NCI-H2227 treated with DMSO at 0.1 percent for 48 hours (cell line): ENCODE measurements around the gene NCCRP1.

ENCODE experiments used
- DNase-seq: peaks from one replicate; lab custom pipeline; 2025; lab: John Stamatoyannopoulos, UW

Gene NCCRP1

DNA sequence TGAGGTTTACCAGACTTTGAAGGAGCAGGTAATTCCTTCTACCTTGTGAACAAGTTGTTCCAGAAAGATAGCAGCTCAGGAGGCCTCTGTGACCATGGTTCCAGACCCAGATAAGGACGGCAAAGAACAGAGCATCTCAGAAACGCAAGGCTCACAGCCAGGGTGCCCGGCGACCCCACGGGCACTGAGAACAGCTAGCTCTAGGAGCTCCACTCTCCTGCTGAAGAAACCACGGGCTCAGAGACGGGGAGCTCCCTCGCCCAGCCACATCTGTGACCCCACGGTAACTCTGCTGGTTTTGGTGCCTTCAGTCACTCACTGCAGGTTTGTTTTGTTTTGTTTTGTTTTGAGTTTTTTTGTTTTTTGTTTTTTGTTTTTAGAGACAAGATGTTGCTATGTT lies 16.0 kb upstream of the NCCRP1 start:
- DNase-seq: no peak

GRCh38 chr19:39181500-39182173 lies 15.1 kb upstream of the NCCRP1 start:
- no peak for DNase-seq

GRCh38 chr19:39182174-39182505 lies 14.6 kb upstream of the NCCRP1 start:
- no peak for DNase-seq

GRCh38 chr19:39183104-39183503 lies 13.7 kb upstream of the NCCRP1 start:
- DNase-seq: no peak

DNA sequence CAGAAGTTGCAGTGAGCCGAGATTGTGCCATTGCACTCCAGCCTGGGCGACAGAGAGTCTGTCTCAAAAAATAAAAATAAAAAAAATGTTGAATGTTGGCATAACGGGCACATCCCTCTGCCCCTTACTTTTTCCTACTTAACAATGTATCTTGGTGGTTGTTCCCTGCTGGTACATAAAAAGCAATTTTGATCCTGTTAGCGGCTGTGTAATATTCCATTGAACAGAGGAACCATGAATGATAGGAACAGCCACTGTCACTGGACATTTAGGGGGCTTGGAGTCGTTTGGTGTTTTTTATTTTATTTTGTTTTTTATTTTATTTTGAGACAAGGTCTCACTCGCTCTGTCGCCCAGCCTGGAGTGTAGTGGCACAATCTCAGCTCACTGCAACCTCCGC lies 10.4 kb upstream of the NCCRP1 start:
- DNase-seq: no peak

DNA sequence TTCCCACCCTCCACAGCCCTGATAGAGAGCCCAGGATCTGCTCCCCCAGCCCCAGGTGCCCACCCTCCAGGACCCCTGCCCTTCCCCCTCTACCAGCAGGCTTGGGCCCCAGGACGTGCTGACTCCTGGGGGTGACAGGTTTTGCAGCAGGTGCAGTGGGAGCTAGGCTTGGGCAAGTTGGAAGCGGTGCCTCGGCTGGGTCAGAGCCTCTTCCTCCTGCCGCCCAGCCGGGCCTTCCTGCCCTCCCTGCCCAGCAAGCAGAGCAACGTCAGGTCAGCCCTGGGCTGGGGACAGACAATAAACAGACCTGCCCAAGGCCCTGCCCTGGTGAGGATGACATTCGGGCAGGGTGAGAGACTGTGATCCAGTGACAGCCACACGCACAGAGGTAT lies 9.2 kb upstream of the NCCRP1 start:
- no peak for DNase-seq

GRCh38 chr19:39188960-39189359 lies 7.8 kb upstream of the NCCRP1 start:
- no peak for DNase-seq

- DNase-seq: no peak
Measured at GRCh38 chr19:39190768-39191167, 6.0 kb upstream of the NCCRP1 start.

DNA sequence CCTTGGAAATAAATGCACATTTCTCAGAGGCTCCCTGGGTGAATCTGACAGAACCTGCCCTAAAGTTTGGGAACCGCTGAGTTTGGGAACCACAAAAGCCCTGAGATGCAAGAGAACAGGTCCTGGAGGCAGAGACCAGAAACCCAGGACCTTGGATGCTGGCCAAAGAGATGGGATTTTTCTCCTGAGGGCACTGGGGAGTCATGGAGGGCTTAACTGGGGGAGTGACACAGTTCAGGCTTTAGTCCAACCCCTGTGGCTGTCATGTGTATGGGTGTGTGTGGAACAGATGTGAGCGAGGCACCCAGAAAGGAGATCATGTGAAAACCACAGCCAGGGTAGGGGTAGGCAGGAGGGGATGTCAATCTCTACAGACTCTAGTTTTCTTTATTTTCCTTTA lies 3.9 kb upstream of the NCCRP1 start:
- no peak for DNase-seq

DNA sequence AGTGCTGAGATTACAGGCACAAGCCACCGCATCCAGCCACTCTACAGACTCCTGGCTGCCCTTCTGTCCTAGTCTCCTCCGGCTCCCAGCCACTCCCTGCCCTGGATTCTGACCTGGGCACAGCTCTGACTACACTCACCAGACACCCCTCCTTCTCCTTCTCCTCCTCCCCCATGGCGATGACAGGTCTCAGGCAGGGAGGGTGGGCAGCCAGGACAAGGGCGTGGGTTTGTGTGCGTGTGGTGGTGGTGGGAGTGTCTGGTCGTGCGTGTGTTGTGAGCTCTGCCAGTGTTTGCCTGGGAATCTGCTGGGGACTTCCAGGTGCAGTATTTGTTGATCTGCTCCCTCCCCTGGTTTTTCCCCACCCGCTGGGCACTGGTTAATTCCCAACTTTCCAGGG lies 3.0 kb upstream of the NCCRP1 start:
- no peak for DNase-seq

GRCh38 chr19:39194832-39195542 lies 1.8 kb upstream of the NCCRP1 start:
- DNase-seq: no peak

DNA sequence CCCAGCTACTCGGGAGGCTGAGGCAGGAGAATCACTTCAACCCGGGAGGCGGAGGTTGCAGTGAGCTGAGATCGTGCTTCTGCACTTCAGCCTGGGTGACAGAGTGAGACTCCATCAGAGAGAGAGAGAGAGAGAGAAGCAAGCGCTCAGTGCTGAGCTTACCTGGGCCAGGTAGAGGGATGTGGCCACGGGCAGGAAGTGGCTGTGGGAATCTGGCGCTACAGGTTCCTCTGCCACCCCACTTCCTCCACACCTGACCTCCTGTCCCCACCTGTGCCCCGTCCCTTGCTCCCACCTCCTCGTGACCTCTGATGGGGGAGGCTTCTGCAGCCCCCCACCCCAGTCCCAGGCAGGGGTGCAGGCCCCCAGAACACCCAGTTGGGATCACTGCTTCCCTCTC lies 1.0 kb upstream of the NCCRP1 start:
- DNase-seq: no peak

- DNase-seq: no peak
Measured at GRCh38 chr19:39196320-39196719, 444 bp upstream of the NCCRP1 start.

DNA sequence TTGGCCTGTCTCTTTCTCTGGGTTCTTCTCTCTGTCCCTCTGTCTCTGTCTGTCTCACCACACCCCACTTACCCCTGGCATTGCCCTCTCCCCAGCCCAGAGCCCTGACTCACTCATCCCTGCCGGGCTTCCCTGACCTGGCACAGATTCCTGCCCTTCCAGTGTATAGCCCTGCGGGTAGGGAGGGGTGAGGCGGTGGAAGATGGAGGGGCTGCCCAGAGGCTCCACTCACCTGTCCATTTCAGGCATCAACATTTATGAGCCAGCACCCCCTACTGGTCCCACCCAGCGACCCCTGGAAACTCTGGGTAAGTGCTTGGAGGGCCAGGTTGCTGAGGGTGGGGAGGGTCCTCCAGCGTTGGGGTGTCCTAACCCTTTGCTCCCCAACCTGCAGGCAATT lies 1.0 kb downstream of the NCCRP1 start:
- DNase-seq: no peak

GRCh38 chr19:39199025-39199424 lies 2.3 kb downstream of the NCCRP1 start:
- peak; percentile 74 for DNase-seq

DNA sequence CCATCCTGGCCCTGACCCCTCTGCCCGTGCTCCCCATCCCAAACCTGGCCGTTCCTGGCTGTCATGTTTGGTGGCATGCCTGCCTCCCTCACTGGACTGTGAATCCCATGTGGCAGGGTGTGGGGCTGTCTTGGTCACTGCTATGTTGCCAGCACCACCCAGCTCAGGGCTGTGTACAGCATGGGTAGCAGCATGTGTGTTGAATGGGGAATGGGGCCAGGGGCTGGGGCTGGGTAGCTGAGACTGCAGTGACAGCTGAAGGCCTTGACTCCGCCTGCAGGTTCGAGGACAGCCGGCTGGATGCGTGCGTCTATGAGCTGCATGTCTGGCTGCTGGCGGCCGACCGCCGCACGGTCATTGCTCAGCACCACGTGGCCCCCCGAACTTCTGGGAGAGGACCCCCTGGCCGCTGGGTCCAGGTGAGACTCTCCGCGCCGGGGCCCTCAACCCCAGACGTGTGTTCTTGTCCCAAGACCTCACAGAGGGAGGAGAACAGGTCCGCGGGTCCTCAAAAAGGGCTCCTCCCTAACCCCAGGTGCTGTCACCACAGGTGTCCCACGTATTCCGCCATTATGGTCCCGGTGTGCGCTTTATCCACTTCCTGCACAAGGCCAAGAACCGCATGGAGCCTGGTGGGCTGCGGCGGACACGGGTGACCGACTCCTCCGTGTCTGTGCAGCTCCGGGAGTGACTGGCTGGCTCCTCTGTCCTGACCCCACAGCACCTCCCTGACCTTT lies 3.5 kb downstream of the NCCRP1 start:
- DNase-seq: no peak

DNA sequence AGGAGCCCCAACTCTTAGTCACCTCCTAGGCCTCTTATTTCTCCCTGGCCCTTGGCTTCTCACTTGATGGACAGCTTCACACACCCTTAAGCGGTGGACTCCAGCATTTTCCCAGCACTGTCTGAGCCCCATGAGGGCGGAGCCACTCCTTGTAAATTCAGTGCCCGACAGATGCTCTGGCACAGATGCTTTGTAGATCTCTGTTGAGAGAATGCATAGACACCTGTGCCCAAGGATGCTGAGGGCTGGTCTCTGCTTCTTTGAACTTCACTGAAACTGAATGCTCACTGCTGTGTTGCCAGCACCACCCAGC lies 4.0 kb downstream of the NCCRP1 start:
- DNase-seq: no peak

DNA sequence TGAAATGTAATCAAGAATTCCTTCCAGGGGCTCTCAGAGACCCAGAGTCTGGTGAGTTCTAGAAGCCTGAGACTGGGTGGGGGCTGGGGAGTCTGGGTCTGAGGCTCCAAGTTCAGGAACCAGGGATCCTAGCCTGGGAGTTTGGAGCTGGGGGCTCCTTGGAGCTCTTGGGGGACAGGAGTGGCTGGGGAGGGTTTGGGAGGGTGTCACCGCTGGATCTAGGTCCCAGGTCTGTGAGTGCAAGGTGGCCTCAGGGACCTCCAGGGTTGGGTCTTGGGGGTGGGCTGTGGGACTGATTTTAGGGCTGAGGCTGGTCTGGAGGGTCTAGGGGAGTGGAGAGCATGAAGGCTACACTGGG lies 6.2 kb downstream of the NCCRP1 start:
- no peak for DNase-seq

- no peak for DNase-seq
Measured at GRCh38 chr19:39203372-39204341, 6.9 kb downstream of the NCCRP1 start, which contains the start of gene SYCN. TSS of gene SYCN (minus strand) at chr19:39204263. CDS start at chr19:39204254, 9 bp downstream.

DNA sequence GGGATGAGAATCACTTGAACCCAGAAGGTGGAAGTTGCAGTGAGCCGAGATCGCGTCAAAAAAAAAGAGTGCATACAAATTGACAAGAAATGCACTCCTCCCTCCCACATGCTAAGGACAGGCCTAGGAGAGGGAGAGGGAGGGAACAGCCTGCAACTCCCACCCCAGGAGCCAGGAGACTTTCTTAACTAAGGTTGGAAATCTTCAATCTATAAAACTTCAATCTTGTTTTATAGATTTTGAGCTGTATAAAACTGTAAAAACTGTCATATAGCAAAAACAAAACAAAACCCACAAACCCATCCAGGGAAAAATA lies 8.6 kb downstream of the NCCRP1 start:
- DNase-seq: no peak

DNA sequence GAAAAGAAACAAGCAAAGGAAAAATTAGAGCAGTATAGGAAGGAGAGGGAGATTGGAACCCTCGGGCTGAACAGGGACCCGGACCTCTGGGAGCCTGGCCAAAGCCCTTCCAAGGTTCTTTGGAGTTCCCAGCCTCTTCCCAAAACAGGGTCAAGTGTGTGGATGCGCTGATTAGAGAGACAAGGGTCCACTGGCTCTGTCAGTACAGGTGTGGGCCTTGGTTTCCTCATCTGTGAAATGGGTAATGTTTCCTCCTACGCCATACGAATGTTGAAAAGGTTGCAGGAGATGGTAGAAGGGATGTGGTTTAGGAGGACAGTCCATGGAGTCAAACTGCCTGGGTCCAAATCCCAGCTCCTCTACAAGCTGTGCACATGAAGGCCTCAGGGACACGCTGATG lies 9.4 kb downstream of the NCCRP1 start:
- no peak for DNase-seq

- no peak for DNase-seq
Measured at GRCh38 chr19:39207293-39207836, 10.6 kb downstream of the NCCRP1 start.
